GM19193 (cell line): ENCODE results near the gene CCDC191.

Experiments
- POLR2A ChIP-seq: IDR thresholded peaks from 4 replicates; pipeline ENCODE4 v1.6.1; 2011; ENCODE audit not compliant: insufficient read depth, insufficient read length; ENCODE audit errors: extremely low read depth

CCDC191 gene, protein sequence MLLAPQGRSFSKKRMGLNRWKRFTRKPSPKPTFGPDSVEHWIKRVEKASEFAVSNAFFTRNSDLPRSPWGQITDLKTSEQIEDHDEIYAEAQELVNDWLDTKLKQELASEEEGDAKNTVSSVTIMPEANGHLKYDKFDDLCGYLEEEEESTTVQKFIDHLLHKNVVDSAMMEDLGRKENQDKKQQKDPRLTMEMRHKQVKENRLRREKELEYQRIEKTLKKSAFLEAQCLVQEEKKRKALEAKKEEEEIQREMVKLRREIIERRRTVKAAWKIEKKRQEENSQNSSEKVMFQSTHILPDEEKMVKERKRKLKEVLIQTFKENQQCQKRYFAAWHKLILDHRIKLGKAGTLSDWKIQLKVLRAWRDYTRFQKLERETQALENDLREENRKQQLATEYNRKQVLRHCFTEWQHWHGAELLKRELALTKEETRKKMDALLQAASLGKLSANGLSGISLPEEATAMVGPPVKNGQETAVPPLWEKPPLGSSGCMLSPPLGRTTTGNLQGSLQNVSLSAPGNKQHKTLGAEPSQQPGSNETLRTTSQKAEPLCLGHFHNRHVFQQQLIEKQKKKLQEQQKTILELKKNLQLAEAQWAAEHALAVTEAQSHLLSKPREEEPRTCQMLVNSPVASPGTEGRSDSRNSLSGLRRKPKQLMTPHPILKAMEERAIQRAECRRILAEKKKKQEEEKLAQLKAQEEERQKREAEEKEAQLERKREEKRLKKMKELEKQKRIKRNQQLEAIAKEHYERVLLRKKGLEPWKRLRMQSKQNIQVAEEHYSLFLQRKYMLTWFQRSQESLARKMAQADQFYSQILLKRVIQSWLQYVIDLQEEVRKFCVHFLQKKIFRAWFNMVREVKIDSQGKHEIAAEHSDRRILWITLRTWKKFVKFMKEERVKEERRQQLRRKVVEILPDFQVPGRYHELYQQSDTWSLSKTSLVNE

DNA sequence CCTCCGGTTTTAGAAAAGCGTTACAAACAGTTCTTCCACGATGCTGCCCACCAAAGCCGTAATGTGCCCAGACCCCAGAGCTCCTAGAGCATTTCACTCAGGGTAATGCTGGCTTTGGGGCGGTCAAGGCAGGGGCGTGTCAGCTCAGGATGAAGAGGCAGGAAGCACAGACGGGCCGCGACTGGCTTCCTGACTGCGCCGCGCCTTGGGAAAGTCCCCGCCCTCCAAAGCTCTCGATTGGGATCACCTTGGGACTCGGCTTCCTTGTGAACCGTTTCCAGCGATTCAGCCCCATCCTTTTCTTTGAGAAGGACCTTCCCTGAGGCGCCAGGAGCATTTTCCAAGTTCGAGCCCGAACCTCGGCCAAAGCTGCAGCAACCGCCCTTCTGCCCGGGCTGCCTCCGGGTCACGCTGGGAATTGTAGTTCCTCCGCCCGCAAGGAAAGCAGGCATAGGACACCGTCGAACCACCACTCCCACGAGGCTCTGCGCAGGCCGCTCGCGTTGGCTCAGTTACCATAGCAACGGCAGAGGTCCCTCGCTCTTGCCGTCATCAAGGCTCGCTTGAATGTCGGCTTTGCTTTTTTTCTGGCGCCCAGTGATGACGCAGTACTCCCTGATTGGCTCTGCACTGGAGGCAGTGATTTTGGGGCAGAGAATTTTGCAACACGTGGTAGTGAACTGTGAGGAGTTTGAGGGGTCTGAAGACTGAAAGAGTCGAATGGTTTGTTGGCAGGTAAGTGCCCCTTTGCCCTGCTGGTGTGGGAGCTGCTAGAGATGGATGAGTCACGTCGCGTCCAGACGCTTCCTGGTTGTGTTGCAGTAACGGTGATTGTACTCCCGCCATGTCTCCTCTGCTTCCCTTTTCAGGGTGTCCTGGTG is at the start of gene CCDC191, which contains the start of gene QTRT2:
Gene CCDC191, minus strand, starts transcription at position 397 of the 881 bp plus-strand sequence. Its CDS starts 60 bp downstream, at position 337.
Gene QTRT2, plus strand, starts transcription at position 608 of the 881 bp plus-strand sequence. CDS start 8,521 bp downstream, outside the sequence.
- TF ChIP-seq POLR2A = peak; percentile 47

DNA sequence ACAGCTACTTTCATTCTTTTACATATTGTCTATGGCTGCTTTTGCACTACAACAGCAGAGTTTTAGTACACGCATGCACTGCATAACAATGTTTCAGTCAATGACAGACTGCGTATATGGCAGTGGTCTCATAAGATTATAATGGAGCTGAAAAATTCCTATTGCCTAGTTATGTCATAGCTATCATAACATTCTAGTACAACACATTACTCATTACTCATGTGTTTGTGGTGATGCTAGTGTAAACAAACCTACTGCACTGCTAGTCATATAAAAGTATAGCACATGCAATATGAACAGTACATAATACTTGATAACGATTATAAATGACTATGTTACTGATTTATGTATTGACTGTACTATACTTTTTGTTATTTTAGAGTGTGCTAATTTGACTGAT is 48.1 kb upstream of the CCDC191 start:
- TF ChIP-seq POLR2A = no peak

DNA sequence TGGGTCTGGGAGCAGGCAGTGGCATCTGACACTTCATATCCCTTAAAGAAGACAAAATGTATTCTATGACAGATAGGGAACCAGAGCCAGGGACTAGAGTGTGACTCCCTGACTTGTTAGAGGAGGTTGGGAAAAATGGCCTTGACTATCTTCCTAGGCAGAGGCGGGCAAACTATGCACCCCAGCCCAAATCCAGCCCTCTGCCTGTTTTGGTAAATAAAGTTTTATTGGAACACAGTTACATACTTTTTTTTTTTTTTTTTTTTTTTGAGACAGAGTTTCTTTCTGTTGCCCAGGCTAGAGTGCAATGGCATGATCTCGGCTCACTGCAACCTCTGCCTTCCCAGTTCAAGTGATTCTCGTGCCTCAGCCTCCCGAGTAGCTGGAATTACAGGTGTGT is 47.5 kb upstream of the CCDC191 start:
- no peak for TF ChIP-seq POLR2A

DNA sequence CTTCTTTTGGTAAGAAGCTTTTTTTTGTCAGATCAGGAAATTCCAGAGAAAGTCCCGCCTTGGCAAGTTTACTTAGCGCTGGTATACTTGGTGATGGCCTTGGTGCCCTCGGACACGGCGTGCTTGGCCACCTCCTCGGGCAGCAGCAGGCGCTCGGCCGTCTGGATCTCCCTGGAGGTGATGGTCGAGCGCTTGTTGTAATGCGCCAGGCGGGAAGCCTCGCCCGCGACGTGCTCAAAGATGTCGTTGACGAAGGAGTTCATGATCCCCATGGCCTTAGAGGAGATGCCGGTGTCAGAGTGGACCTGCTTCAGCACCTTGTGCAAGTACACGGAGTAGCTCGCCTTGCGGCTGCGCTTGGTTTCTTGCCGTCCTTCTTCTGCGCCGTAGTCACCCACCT is 46.9 kb upstream of the CCDC191 start:
- TF ChIP-seq POLR2A = no peak

DNA sequence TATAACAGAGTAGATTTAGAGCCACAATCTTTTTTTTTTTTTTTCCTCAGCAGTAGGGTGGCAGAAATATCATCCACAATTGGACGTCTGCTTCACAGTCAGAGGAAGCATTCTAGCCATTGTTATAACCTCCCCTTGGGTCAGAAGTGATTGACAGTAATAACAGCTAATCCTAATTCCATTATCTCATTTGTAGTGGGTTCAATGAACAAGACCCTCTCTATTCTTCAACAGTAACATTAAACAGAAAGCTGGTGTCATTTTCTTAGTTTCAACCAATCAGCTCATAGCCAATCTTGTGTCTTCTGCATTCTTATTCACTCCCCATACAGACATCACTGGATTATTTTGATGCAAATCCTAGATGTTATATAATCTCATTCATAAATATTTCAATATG is 44.8 kb upstream of the CCDC191 start:
- TF ChIP-seq POLR2A = no peak

DNA sequence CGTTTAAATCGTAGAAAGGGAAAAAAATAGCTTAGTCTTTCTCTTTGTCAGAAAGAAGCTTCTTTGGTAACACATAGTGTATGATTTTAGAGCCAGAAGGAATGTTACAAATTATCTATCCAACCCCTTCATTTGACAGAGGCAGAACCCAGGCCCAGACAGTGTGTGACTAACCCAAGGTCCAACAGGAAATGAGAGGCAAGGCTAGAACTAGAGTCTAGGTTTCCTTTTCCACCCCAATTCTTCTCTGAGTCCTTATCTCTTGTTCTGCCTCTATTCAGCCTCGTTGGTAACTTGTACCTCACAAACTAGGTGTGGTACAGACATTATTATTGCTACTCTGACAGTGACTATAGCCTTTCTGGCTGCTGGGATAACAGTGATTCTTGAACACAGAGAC is 39.5 kb upstream of the CCDC191 start:
- TF ChIP-seq POLR2A = no peak

DNA sequence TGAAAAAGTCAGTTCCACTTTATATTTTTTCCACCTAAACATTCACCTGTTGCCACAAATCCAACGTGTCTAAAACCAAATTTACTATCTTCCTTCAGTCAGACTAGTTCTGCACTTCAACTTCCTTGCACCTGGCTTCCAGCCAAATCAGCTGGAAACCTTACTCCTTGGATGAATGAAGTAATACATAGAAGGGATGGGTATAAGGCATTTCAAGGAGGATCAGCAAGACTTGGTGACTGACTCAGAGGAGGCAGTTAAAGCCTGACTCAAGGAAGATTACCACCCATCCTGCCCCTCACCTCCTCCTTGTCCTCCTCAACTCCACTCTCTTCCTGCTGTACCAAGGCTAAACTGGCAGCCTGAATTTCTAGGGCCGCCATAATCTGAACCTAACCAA is 37.3 kb upstream of the CCDC191 start:
- TF ChIP-seq POLR2A = no peak

DNA sequence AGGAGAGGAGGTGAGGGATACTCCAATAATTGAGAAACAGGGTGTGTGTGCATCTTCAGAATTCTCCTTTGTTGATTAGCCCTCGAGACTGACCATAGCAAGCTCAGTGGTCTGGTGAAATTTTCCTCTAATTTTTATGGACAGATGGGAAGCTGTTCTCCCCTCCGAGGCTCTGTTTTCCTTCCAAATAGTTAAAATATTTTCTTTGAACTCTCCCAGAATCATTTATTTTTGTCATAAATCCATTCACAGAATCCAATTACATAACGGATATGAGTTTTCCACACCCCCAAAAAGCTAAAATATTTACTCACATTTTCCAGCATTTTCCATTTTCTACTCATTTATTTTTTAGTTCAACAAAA is 36.7 kb upstream of the CCDC191 start:
- no peak for TF ChIP-seq POLR2A

DNA sequence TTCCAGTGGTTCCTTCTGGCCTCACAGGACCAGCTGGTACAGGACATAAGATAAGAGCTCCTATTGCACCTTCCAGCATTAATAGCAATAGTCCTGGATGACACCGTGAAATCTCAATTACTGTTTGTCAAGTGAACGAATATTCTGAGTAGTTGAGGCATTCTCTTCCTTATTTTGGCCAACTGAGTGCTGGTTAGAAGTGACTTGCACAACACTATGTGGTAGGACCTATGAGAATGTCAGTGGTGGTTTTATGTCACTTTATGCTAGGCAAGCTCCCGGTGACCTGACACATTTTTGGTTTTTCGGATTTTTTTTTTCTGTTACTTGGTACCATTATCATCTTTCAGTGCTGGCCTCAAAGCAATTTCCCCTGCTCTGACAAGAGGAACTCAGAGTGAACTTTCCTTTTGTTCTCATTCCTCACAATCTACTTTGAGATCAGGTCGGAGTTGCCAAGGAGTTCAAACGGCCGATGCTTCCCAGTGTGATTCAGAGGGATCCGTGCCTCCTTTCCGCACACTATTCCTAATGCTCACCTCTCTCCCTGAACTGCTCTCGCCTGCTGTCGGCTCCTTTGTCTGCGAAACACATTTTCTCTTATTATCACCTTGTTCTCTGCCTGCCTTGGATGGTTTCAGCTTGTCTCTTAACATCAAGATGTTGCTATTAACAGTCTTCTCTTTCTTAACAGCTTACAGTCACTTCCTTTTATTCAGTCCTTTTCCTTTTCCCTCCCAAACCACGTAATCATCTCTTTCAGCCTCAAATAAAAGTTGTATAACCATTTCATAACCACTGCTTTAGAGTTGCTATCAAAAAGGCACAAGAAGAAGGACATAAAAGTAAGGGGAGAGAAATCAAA is 36.1 kb upstream of the CCDC191 start:
- no peak for TF ChIP-seq POLR2A

DNA sequence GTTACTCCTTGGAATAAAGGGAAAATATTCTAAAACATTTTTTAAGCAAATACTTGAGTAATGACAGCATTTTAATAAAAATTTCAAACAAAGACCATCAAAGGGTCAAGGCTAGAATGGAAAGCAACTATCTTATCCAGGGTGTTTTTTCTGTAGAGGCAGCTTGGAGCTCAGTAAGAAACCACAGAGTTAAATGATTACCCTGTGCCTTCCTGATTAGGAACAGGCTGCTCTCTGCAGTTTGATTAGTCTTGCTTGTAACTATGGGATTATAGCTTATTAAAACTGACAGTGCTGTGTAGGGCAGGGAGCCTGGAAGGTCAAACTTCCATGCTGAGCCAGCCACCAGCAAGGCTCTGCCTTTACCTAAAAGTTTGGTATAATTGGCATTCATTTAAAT is 33.3 kb upstream of the CCDC191 start:
- no peak for TF ChIP-seq POLR2A

DNA sequence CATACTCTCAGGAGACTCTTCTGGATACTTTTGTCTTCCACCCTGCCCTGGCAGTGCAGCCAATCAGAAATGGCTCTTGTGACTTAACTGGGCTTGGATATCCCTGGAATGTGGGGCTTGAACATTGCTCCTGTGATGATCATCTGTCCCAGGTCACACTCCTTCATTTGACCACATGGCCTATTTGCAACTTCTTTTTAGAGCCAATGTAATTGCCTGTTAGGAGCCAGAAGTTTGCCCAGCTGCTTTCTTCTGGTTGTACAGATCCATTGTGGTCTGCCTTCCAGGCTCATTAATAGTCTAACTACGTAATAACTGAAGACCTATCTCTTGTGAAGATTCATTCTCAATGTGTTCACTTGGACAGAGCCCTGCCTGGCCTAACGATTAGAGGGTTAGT is 30.0 kb upstream of the CCDC191 start:
- TF ChIP-seq POLR2A = no peak

DNA sequence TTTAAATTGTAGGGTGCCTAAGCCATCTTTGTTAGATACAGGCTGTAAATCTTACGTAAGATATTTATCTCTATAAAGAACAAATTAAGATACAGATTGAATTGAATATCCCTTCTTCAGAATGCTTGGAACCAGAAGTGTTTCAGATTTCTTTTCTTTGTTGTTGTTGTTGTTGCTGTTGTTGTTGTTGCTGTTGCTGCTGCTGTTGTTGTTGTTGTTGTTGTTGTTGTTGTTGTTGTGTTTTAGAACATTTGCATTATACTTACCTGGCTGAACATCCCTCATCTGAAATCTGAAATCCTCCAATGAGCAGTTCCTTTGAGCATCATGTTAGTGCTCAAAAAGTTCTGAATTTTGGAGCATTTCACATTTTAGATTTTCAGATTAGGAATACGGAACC is 26.8 kb upstream of the CCDC191 start:
- TF ChIP-seq POLR2A = no peak

DNA sequence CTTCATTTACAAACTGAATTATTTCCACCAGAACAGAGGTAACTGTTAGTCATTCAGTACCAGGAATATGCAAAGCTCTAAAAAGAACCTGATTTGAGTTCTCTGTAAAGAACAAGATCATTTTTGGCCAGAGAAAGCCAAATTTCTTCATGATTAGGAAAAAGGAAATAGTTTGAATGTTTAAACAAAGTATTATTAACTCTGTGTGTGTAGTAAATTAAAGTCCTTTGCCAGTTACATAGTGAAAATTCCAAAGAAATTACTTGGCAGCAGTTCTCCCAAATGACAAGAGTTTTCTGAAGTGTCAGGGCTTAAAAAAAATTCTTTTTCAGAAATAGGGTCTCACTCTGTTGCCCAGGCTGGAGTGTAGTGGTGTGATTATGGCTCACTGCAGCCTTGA is 24.7 kb upstream of the CCDC191 start:
- no peak for TF ChIP-seq POLR2A

DNA sequence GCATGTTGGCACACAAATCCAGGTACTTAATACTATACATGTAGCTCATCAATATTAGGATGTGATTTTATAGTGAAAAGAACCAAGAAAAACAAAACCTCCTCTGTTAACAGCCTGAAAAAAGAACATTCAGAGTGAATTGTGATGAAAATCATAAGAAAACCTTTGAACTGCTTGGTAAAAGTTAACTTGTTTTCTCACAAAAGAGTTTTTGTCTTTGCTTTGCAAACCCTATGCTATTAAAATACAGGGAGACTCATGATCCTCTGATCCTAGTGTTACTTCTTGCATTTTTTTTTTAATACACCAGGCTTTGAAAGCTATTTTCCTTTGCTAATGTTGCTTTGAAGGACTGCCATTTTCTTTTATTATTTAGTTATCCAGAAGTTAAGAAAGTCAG is 23.9 kb upstream of the CCDC191 start:
- TF ChIP-seq POLR2A = no peak

DNA sequence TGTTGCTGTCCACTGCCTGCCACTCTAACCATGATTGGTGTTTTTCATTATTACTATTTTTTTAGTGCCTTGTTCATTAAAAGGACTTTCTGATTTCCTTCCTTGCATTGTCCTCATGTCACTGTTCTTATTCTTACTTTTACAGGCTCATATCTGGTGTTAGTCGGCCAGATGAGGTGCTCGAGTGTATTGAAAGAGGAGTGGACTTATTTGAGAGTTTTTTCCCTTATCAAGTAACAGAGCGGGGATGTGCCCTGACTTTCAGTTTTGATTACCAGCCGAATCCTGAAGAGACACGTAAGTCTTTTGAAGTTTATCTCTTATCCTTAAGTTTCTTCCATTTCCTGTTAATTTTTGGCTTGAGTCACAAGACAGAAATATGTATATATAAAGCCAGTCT is 23.4 kb upstream of the CCDC191 start:
- no peak for TF ChIP-seq POLR2A

DNA sequence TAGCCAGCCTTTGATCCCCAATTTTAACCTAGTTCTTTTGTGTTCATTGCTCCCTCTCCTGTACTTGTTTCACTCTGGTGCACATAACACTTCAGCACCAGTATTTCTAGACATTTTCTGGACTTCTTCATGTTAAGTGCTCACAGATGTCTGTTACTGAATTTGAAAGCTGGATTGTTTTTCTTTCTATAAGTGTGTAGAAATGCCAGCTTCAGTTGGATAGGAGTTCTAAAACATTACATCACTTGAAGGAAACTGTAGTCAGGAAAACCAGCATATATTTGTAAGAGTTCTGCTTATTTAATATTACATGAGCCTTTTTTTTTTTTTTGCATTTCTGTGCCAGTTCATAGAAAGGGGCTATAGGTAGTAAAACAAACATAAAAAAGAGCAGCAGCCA is 21.8 kb upstream of the CCDC191 start:
- TF ChIP-seq POLR2A = no peak
